GM21390 (cell line): ENCODE results near the gene PREX1.

Experiments used
- ATAC-seq: cut with Tn5 transposase; IDR thresholded peaks from one replicate; pipeline ENCODE4 v1.9.1; 2021; ENCODE audit not compliant: unreplicated experiment

Gene PREX1

GRCh38 chr20:48794816-48795457, 32.9 kb downstream of the PREX1 start:
- ATAC-seq: no peak

- ATAC-seq: no peak
Observed at GRCh38 chr20:48794360-48794759, 33.4 kb downstream of the PREX1 start.

DNA sequence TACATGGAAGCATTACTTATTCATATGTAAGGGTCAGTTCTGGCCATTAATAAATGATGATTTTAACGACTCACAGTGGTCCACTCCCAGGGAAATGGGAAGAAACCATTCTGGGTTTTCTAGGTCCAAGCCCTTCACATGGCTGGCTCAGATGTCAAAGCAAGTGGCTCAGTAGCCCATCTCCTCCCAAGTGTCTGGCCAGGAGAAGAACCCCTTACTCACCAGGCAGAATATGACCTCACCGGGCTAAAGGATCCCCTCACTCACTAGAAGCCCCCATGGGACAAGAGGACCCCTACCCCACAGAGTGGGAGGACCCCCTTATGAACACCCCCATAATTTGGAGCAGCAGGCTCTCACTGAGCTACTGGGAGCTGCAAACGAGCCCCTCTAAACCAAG, 34.0 kb downstream of the PREX1 start:
- no peak for ATAC-seq

- ATAC-seq: no peak
Observed at GRCh38 chr20:48791666-48792071, 36.1 kb downstream of the PREX1 start.

DNA sequence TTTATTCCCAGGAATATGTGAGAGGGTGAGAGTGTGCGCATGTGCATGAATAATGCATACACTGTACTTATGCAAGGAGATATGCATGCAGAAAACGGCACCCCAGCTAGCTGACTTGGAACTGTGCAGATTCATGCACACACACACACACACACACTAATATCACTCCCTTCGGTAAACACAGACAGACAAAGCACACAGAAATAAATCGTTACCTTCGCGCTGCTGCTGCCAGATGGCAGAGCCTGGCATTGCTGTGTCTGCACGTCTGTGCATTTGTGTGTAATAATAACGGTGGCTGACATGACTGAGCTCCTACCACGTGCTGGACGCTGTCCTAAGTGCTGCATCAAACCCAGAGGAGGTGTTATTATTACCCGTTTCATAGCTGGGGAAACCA, 36.8 kb downstream of the PREX1 start:
- ATAC-seq: no peak

GRCh38 chr20:48790473-48791003, 37.3 kb downstream of the PREX1 start:
- ATAC-seq: no peak

GRCh38 chr20:48789781-48790472, 37.9 kb downstream of the PREX1 start:
- ATAC-seq: no peak

GRCh38 chr20:48789185-48789668, 38.6 kb downstream of the PREX1 start:
- peak; percentile 14 for ATAC-seq

DNA sequence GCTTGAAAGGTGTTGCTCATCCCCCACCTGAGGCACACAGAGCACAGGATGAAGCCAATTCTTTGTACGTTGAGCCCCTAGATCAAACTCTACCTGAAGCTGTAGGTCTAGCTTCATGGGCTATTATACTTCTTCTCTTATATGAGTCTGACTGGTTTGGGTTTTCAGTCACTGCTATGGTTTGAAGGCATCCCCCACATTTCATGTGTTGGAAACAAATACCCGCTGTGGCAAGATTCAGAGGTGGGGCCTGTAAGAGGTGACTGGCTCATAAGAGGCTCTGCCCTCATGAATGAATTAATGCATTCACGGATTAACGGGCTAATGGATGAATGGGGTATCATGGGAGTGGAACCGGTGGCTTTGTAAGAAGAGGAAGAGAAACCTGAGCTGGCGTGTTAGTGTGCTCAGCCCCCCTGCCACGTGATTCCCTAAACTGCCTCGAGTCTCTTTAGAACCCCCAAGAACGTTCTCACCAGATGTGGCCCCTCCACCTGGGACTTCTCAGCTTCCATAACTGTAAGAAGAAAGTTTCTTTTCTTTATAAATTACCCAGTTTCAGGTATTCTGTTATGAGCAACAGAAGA, 39.2 kb downstream of the PREX1 start:
- ATAC-seq: peak; percentile 58

- no peak for ATAC-seq
Observed at GRCh38 chr20:48787861-48788375, 39.9 kb downstream of the PREX1 start.

GRCh38 chr20:48786951-48787705, 40.7 kb downstream of the PREX1 start:
- ATAC-seq: no peak

- no peak for ATAC-seq
Observed at GRCh38 chr20:48785801-48786200, 42.0 kb downstream of the PREX1 start.

GRCh38 chr20:48785256-48785655, 42.5 kb downstream of the PREX1 start:
- ATAC-seq: no peak

DNA sequence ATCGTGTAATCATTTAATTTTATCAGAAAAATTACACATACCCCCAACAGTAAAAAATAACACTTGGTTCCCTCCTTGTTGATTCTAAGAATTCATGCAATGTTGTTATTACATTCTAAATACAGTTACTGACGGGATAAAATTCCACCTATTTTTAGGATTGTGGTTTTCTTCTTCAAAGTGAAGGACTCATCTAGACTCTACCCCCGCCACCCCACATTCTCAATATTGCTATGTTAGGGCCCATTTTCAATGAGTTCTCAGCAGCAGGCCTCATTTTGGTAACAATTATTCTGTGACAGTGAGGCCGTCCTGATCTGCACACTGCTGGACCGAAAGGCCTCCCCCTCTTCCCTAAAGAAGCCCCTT, 43.5 kb downstream of the PREX1 start:
- ATAC-seq: no peak

- no peak for ATAC-seq
Observed at GRCh38 chr20:48783533-48784272, 44.1 kb downstream of the PREX1 start.

DNA sequence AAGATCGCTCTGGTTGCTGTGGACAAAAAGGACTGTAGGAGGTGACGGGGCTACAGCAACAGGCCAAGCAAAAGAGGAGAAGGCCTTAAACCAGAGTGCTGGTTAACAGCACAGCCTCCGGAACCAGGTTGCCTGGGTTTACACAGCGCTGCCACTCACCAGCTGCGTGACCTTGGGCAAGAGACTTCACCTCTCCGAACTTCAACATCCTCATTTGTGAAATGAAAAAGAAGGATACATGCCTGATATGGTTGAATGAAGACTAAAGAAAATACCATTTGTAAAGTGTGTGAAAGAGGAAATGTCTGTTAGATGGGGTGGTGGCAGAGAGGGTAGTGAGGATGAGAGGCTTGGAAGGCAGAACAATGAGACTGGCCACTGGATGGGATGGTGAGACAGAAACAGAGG, 44.9 kb downstream of the PREX1 start:
- no peak for ATAC-seq

DNA sequence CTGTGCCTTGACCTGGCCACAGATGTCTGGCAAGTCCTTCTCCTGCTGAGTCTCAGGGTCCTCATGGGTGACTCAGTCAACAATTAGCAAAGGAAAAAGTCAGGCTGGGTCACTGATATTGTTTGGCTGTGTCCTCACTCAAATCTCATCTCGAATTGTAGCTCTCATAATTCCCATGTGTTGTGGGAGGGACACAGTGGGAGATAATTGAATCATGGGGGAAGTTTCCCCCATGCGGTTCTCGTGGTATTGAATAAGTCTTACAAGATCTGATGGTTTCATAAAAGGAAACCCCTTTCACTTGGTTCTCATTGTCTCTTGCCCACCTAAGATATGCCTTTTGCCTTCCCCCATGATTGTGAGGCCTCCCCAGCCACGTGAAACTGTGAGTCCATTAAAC, 45.7 kb downstream of the PREX1 start:
- no peak for ATAC-seq

DNA sequence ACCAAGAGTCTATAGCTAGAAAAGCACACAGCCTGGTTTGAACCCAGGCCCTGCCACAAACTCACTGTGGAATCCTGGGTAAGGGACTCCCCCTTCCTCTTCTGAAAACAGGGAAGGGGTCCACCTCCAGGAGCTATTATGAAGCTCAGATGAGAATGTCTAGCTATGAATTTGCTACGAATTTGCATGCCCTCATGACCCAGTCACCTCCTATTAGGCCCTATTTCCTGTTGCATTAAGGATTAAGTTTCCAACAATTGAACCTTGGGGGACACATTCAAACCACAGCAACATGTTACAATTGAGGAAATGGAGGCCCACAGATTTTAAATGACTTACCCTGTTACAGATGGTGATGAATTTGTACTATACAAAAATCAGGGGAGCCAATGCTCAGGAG, 46.2 kb downstream of the PREX1 start:
- no peak for ATAC-seq

DNA sequence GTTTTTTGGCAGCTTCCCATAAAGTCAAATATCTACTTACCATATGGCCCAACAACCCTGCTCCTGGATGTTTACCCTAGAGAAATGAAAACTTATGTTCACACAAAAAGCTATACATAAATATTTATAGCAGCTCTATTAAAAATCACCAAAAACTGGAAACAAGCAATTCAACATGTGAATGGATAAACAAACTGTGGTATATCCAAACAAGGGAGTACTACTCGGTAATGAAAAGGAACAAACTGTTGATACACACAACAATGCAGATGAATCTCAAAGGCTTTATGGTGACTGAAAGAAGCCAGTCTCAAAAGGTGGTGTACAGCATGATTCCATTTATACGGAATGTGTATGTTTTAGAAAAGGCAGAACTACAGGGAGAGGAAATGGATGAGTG, 48.4 kb downstream of the PREX1 start:
- ATAC-seq: no peak

GRCh38 chr20:48777821-48778220, 50.0 kb downstream of the PREX1 start:
- no peak for ATAC-seq
